ENCODE results near the gene INTS11.
"Not testable (repeated sequence)": the region's sequence is repeated elsewhere in the genome, so short reads cannot be mapped to it uniquely, and the experiment has no call there.

INTS11 gene

DNA sequence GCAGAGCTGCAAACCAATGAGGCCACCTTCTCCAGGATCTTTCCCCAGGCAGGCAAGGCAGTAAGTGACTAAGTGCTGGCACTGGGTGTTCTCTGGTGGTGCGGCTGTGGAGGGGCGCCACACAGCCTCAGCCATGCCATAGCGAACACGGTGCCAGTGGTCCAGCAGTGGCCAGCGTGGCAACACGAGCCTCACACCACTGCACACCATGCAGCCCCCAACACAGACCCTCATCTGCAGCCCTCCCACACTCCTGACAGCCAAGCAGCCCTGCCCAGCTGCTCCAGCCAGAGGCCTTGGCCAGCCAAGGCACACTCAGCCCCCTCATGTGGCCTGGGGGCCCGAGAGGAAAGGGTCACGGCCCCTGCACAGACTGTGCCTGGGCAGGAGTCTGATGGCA is 3.0 kb downstream of the INTS11 start:
- no peak for DNase-seq (ENCODE audit: low spot score in 2 of 2)
- no peak overlapping the region for H3K27ac Mint-ChIP-seq
- no peak overlapping the region for H3K4me3 Mint-ChIP-seq
- no peaks in the 10 kb centered on the region for H3K27me3 Mint-ChIP-seq
- H3K4me1 Mint-ChIP-seq, result peaks cover 12% of the 10 kb centered on the region
- no peak for ATAC-seq (ENCODE audit: low read depth)
- H3K9me3 Mint-ChIP-seq, result no peaks in the 10 kb centered on the region
- H3K36me3 Mint-ChIP-seq, result peaks cover 7% of the 10 kb centered on the region

DNA sequence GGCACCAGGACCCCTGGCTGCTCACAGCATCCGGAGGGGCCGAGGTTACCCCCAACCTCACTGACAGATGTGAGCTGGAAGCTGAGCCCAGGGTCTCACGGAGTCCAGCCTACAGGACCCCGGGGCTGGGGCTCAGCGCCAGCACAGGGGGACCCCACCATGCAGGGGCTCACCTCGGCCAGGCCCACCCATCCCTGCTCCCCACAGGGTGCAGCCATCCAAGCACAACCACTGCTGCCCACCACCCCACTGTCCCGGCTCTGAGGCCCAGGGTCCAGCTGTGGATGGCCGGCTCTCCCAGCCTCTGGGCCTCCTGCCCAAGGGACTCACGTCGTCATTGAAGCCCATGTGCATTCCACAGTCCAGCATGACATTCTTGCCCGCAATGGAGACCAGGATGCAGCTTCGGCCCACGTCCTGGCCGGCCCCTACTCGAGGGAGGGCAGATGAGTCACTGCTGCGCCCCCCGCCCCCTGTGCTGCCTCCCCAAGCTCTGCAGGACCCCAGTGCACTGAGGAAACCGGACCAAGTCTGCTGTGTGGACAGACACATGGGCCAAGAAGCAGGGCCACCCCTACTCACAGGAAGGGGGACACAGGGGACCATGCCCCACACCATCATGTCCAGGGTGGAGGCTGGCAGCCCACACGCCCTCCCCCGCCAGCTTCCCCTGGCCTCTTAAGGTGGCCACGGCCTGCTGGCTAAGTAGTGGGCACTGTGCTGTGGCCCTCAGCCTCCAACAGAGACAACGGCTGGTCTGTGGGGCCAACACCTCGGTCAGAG is 3.6 kb downstream of the INTS11 start:
- Mint-ChIP-seq H3K27ac (no peak overlapping the region), H3K4me1 (peaks cover 10% of the 10 kb centered on the region), H3K27me3 (no peaks in the 10 kb centered on the region), H3K4me3 (no peak overlapping the region), H3K9me3 (no peaks in the 10 kb centered on the region), H3K36me3 (peaks cover 7% of the 10 kb centered on the region)
- ATAC-seq (ENCODE audit: low read depth), result no peak
- DNase-seq (ENCODE audit: low spot score in 2 of 2), result no peak

DNA sequence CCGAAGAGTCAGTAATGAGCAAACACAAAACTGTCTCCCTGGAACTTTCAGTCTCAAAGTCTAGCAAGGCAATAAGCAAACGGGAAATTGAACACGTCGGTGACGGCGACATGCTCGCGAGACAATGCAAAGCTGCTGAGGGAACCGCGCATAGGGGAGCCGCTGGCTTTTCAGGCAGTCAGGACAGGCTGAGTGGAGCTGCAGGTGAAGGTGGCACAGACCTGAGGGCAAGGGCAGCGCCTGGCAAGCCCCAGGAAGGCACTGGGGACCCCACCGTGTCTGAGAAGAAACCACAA is 4.9 kb downstream of the INTS11 start:
- DNase-seq (ENCODE audit: low spot score in 2 of 2) (no peak), ATAC-seq (ENCODE audit: low read depth) (no peak)
- peaks cover 10% of the 10 kb centered on the region for H3K36me3 Mint-ChIP-seq
- no peak overlapping the region for H3K4me3 Mint-ChIP-seq
- H3K4me1 Mint-ChIP-seq, result peaks cover 10% of the 10 kb centered on the region
- H3K9me3 Mint-ChIP-seq, result no peaks in the 10 kb centered on the region
- no peaks in the 10 kb centered on the region for H3K27me3 Mint-ChIP-seq
- no peak overlapping the region for H3K27ac Mint-ChIP-seq

DNA sequence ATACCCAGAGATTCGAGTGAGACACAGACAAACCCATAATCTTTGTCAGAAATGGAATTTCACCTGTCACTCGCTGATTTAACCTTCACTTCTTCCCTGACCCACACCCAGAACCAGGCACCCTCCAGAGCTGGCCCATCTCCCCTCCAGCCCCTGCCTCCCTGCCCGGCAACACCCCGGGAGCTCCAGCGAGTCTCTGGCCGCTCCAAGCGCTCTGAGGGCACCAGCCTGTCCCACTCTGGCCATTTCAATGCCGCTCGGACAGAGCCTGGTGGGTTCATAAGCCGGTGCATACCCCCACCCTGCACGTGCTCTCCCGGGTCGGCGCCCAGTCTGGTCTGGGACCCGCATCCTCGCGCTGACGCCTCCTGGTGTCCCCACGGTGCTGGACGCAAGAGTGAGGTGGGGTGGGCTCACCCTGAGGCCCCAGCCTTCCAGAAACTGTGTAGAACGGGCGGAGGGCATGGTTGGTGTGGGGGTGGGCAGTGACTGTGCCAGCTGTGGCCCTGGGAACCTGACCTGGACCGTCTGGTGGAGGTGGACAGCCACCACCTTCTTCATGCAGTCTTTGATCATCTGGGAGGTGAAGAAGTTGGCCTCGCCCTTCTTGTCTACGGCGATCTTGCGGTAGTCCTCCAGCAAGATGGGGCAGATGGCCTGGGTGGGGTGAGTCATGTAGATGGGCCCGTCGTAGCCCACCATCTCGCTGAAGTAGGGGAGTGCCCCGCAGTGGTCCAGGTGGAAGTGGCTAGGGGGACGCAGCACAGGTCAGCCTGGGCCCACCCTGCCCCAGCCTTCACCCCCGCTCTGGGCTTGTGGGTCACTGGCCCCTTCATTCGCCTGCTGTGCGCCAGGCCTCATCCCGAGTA is 5.4 kb downstream of the INTS11 start:
- Mint-ChIP-seq H3K4me1 (peaks cover 10% of the 10 kb centered on the region), H3K4me3 (no peak overlapping the region), H3K27me3 (no peaks in the 10 kb centered on the region), H3K27ac (no peak overlapping the region), H3K36me3 (peaks cover 10% of the 10 kb centered on the region), H3K9me3 (no peaks in the 10 kb centered on the region)
- no peak for ATAC-seq (ENCODE audit: low read depth)
- no peak for DNase-seq (ENCODE audit: low spot score in 2 of 2)

DNA sequence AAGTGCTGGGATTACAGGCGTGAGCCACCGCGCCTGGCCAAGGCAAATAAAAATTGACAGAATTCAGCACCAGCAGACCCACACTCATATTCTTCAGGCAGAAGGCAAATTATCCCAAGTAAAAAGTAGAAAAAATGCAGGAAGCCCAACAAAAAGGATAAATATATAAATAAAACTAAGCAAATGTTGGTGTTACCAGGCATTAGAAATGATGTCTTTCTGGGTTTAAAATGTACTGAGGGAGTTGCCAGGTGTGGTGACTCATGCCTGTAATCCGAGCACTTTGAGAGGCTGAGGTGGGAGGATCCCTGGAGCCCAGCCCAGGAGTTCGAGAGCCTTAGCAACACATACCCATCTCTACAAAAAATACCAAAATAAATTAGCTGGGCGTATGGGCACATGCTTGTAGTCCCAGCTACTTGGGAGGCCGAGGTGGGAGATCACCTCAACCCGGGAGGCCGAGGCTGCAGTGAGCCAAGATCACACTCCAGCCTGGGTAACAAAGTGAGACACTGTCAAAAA is 6.3 kb downstream of the INTS11 start:
- ATAC-seq (ENCODE audit: low read depth), result no peak
- DNase-seq (ENCODE audit: low spot score in 2 of 2), result no peak
- no peak overlapping the region for H3K4me3 Mint-ChIP-seq
- peaks cover 12% of the 10 kb centered on the region for H3K36me3 Mint-ChIP-seq
- no peaks in the 10 kb centered on the region for H3K9me3 Mint-ChIP-seq
- peaks cover 5% of the 10 kb centered on the region for H3K4me1 Mint-ChIP-seq
- H3K27me3 Mint-ChIP-seq, result no peaks in the 10 kb centered on the region
- H3K27ac Mint-ChIP-seq, result no peak overlapping the region

DNA sequence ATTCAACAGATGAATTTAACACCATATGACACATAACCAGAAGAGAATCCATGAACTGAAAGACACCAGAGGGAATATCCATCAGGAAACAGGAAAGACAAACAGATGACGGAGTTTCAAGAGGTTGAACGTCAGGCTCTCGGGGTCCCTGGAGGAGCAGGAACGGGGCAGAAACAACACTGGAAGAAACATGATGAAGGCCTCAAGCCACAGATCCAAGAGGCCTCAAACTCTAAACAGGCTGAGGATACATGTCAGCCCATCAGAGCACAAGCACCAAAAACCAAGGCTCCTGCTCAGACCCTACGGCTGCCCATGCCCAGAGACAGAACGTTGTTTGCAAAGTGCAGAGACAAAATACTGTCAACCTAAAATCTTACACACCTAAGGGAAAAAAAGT is 7.0 kb downstream of the INTS11 start:
- ATAC-seq (ENCODE audit: low read depth) (no peak), DNase-seq (ENCODE audit: low spot score in 2 of 2) (no peak)
- Mint-ChIP-seq H3K27ac (no peak overlapping the region), H3K36me3 (peaks cover 12% of the 10 kb centered on the region), H3K9me3 (no peaks in the 10 kb centered on the region), H3K4me1 (peaks cover 4% of the 10 kb centered on the region), H3K27me3 (no peaks in the 10 kb centered on the region), H3K4me3 (no peak overlapping the region)

DNA sequence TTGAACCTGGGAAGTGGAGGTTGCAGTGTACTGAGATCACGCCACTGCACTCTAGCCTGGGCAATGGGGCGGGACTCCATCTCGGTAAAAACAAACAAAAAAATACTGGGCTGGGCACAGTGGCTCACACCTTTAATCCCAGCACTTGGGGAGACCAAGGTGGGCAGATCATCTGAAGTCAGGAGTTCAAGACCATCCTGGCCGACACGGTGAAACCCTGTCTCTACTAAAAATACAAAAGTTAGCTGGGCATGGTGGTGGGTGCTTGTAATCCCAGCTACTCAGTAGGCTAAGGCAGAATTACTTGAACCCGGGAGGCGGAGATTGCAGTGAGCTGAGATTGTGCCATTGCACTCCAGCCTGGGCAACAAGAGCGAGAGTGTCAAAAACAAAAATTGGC is 8.3 kb downstream of the INTS11 start:
- not testable (repeated sequence) for H3K27ac Mint-ChIP-seq; ATAC-seq (ENCODE audit: low read depth); H3K4me1 Mint-ChIP-seq; H3K27me3 Mint-ChIP-seq; DNase-seq (ENCODE audit: low spot score in 2 of 2); H3K4me3 Mint-ChIP-seq; H3K36me3 Mint-ChIP-seq; H3K9me3 Mint-ChIP-seq

DNA sequence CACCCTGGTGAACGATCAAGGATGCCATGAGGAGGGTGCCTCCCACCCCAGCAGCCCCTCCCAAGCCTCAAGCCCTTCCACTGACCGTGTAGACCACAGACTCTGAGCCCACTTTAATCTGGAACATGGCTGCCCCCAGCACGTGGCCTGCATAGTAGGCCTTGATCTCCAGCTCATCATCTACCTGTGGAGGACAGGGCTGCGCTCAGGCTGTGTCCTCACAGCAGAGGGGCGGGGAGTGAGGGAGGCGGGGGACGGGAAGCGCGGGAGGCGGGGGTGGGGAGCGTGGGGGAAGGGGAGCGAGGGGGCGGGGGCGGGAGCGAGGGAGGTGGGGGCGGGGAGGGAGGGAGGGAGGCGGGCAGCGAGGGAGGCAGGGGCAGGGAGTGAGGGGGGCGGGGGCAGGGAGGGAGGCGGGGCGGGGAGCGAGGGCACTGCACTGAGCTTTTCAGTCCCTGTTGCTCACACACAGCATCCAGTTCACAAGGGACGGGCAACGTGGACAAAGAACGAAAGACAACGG is 9.0 kb downstream of the INTS11 start:
- H3K4me1 Mint-ChIP-seq, result no peaks in the 10 kb centered on the region
- no peak for DNase-seq (ENCODE audit: low spot score in 2 of 2)
- no peaks in the 10 kb centered on the region for H3K9me3 Mint-ChIP-seq
- ATAC-seq (ENCODE audit: low read depth), result no peak
- H3K4me3 Mint-ChIP-seq, result no peak overlapping the region
- H3K36me3 Mint-ChIP-seq, result peaks cover 9% of the 10 kb centered on the region
- H3K27me3 Mint-ChIP-seq, result no peaks in the 10 kb centered on the region
- H3K27ac Mint-ChIP-seq, result no peak overlapping the region

DNA sequence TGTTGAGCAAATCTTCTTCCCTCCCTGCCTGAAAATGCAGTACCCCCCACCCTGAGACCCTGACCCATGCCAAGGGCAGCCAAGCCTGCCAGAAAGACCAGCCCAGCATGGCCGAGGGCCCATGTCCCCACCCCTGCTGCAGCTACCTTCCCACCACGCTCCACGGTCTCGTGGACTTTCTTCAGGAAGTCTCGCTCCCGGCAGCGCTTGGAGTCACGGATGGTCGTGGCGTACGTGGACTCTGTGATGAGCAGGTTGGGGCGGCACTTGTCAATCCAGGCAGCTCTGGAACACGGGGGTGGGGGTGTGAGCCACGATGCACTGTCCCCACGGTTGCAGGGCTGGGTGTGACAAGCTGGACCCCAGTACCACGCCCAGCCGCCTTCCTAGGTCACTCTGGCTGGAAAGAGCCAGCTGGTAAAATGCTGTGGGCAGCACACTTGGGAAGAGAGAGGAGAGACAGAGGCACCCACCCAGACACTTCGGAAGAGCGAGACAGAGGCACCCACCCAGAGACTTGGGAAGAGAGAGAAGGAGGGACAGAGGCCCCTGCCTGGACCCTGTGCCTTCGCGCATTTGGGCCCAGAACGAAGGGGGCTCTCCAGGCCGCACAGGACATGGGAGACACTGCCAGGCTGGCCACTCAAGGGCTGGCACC is 9.7 kb downstream of the INTS11 start:
- Mint-ChIP-seq H3K27me3 (no peaks in the 10 kb centered on the region), H3K4me3 (no peak overlapping the region), H3K36me3 (peaks cover 9% of the 10 kb centered on the region), H3K27ac (no peak overlapping the region), H3K4me1 (no peaks in the 10 kb centered on the region), H3K9me3 (no peaks in the 10 kb centered on the region)
- no peak for ATAC-seq (ENCODE audit: low read depth)
- DNase-seq (ENCODE audit: low spot score in 2 of 2), result no peak

DNA sequence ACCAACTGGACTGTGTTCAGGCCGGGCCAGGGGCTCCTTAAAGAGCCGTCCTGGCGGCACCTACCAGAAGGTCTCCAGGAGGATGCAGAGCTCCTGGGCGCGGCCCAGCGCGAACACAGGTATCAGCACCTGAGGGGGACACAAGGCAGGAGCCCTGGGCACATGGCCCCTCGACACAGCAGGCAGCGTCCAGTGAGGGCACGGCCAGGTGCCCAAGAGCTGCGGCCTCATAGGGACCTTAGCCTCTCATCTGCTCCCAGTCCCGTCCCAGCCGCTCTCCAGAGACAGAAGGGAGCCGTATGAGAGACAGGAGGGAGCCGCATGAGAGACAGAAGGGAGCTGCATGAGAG is 10.2 kb downstream of the INTS11 start:
- DNase-seq (ENCODE audit: low spot score in 2 of 2), result no peak
- no peaks in the 10 kb centered on the region for H3K9me3 Mint-ChIP-seq
- ATAC-seq (ENCODE audit: low read depth), result no peak
- H3K4me1 Mint-ChIP-seq, result no peaks in the 10 kb centered on the region
- H3K27me3 Mint-ChIP-seq, result no peaks in the 10 kb centered on the region
- no peak overlapping the region for H3K27ac Mint-ChIP-seq
- H3K4me3 Mint-ChIP-seq, result no peak overlapping the region
- peaks cover 7% of the 10 kb centered on the region for H3K36me3 Mint-ChIP-seq

DNA sequence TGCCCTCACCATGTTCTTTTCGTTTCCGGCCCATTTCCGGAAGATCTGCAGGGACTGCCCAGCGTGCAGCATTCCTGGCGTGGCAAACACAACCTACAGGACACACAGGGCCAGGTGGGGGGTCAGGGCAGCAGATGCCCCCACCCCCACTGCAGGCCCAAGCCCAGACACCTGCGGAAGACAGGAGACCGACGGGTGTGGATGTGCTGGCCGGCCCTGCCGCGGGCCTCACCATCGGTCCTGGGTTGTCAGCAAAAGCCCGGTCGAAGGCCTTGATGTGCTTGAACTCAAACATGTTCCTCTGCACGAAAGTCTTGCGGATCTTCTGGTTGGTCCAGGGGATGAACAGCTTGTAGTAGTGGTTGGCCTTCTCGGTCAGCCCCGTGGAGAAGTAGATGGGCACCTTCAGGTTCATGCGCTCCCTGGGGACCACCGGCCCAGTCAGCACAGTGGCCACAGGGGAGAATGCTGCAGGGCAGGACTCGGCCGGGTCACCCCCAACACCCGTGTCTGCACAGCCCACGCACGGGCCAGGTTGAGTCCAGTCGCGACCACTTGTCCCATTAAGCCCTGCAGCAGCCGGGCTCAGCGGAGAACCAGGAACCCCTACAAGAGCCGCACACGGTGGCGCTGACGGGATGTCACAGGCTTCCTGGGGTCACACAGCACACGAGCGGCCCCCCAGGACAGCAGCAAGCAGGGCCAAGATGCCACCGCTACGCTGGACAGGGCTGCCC is 10.8 kb downstream of the INTS11 start:
- DNase-seq (ENCODE audit: low spot score in 2 of 2) (no peak), ATAC-seq (ENCODE audit: low read depth) (no peak)
- Mint-ChIP-seq H3K27me3 (no peaks in the 10 kb centered on the region), H3K4me1 (no peaks in the 10 kb centered on the region), H3K9me3 (no peaks in the 10 kb centered on the region), H3K4me3 (no peak overlapping the region), H3K36me3 (peaks cover 7% of the 10 kb centered on the region), H3K27ac (no peak overlapping the region)

DNA sequence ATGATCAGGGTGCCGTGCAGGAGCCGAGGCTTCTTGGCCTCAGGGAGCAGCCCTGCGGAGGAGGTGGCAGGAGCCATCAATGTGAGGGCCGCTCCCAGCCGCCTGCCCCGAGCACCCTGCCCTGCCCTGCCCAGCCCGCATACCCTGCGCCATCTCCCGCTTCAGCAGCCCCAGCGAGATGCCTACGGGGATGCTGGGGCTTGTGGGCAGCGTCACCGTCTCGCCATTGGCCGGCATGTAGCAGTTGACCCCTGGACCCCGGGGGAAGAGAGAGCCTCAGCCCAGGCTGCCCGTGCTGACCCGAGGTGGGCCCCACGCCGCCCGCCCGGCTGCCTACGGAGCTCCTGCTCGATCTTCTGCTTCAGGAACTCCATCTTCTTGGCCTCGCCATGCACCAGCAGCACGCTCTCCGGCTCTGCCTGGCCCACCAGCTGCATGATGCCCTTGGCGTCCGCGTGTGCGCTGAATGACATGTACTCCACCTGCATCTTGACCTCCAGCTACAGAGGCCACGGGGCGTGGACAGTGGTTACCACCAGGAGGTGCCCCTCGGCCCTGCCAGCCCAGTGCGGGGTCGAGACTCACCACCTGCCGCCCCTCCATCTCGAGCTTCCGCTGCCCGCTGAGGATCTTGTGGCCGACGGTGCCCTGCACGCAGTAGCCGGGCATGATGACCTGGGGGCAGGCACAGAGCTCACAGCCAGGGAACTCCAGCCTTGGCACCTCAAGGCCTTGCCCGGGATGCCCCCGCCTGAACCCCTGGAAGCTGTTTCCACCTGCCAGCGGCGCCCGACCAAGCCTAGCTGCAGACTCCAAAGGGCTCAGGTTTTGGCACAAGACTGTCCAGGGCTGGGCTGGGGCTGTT is 11.8 kb downstream of the INTS11 start:
- H3K27ac Mint-ChIP-seq, result no peak overlapping the region
- H3K4me1 Mint-ChIP-seq, result no peaks in the 10 kb centered on the region
- ATAC-seq (ENCODE audit: low read depth) (no peak), DNase-seq (ENCODE audit: low spot score in 2 of 2) (no peak)
- H3K4me3 Mint-ChIP-seq, result no peak overlapping the region
- no peaks in the 10 kb centered on the region for H3K9me3 Mint-ChIP-seq
- peaks cover 7% of the 10 kb centered on the region for H3K36me3 Mint-ChIP-seq
- no peaks in the 10 kb centered on the region for H3K27me3 Mint-ChIP-seq
